Trophoblast cell (in vitro differentiated cells and primary cell): ENCODE data around the gene PRAME. TPM values are rescaled to one million over a fixed set of nuclear protein-coding genes. Genes with fewer than 3 reads are reported as not detected.
"Not testable (repeated sequence)": the region's sequence is repeated elsewhere in the genome, so short reads cannot be mapped to it uniquely, and the experiment has no call there.

ENCODE experiments used
- DNase-seq, 2 donors: peaks; one replicate each; pipeline ENCODE4 v3.0.0-alpha.2; 2016
- H2AFZ ChIP-seq: 2 replicates; pipeline ENCODE4 v1.6.1; 2013; ENCODE audit warnings: low read length, moderate library complexity, mild to moderate bottlenecking; ENCODE audit not compliant: insufficient read depth, poor library complexity
- H2AK5ac ChIP-seq: 2 replicates; pipeline ENCODE4 v1.6.1; 2013; ENCODE audit warnings: mild to moderate bottlenecking, low read length
- H2BK120ac ChIP-seq: 2 replicates; pipeline ENCODE4 v1.6.1; 2013; ENCODE audit warnings: low read length, mild to moderate bottlenecking, moderate library complexity; ENCODE audit not compliant: insufficient read depth, poor library complexity
- H2BK12ac ChIP-seq: 2 replicates; pipeline ENCODE4 v1.6.1; 2013; ENCODE audit warnings: mild to moderate bottlenecking, low read length, moderate library complexity
- H2BK5ac ChIP-seq: 2 replicates; pipeline ENCODE4 v1.6.1; 2013; ENCODE audit warnings: low read length, low read depth, moderate library complexity, mild to moderate bottlenecking; ENCODE audit not compliant: poor library complexity
- H3K14ac ChIP-seq: 2 replicates; pipeline ENCODE4 v1.6.1; 2013; ENCODE audit warnings: mild to moderate bottlenecking, low read length
- H3K18ac ChIP-seq: 2 replicates; pipeline ENCODE4 v1.6.1; 2013; ENCODE audit warnings: mild to moderate bottlenecking, low read length
- H3K23ac ChIP-seq: 2 replicates; pipeline ENCODE4 v1.6.1; 2013; ENCODE audit warnings: low read length
- H3K27ac ChIP-seq: 2 replicates; pipeline ENCODE4 v1.5.1; 2013; ENCODE audit warnings: low read depth, mild to moderate bottlenecking, inconsistent platforms, low read length, moderate library complexity
- H3K27me3 ChIP-seq: 2 replicates; pipeline ENCODE4 v1.6.1; 2013; ENCODE audit warnings: inconsistent platforms, mild to moderate bottlenecking, low read length, moderate library complexity; ENCODE audit not compliant: insufficient read depth
- H3K36me3 ChIP-seq, 2 experiments: 1 replicate in 1 of 2; 2 replicates in 1 of 2; pipeline ENCODE4 v1.6.1; 2013; ENCODE audit warnings: low read length in 2 of 2, mild to moderate bottlenecking in 2 of 2, moderate library complexity in 1 of 2; ENCODE audit not compliant: insufficient read depth in 2 of 2, control insufficient read depth in 1 of 2
- H3K4ac ChIP-seq: 2 replicates; pipeline ENCODE4 v1.6.1; 2013; ENCODE audit warnings: low read depth, mild to moderate bottlenecking, low read length, moderate library complexity
- H3K4me1 ChIP-seq, 2 experiments: 1 replicate in 1 of 2; 2 replicates in 1 of 2; pipeline ENCODE4 v1.6.1; 2013; ENCODE audit warnings: low read length in 2 of 2, mild to moderate bottlenecking in 2 of 2, moderate library complexity in 1 of 2; ENCODE audit not compliant: insufficient read depth in 2 of 2, control insufficient read depth in 1 of 2
- H3K4me2 ChIP-seq: 2 replicates; pipeline ENCODE4 v1.6.1; 2013; ENCODE audit warnings: inconsistent platforms, mild to moderate bottlenecking, low read length, moderate library complexity
- H3K4me3 ChIP-seq: 2 replicates; pipeline ENCODE4 v1.5.1; 2013; ENCODE audit warnings: mild to moderate bottlenecking, low read depth, low read length, inconsistent platforms
- H3K79me1 ChIP-seq: one replicate; pipeline ENCODE4 v1.6.1; 2013; ENCODE audit warnings: low read length
- H3K79me2 ChIP-seq: 2 replicates; pipeline ENCODE4 v1.6.1; 2013; ENCODE audit warnings: low read length, mild to moderate bottlenecking; ENCODE audit not compliant: control insufficient read depth, insufficient read depth, poor library complexity
- H3K9ac ChIP-seq: 2 replicates; pipeline ENCODE4 v1.6.1; 2013; ENCODE audit warnings: mild to moderate bottlenecking, low read length
- H3K9me3 ChIP-seq: 2 replicates; pipeline ENCODE4 v1.6.1; 2013; ENCODE audit warnings: low read depth, mild to moderate bottlenecking, control low read depth, inconsistent platforms, low read length; ENCODE audit not compliant: insufficient read depth
- H4K12ac ChIP-seq: 2 replicates; pipeline ENCODE4 v1.6.1; 2013; ENCODE audit warnings: low read depth, mild to moderate bottlenecking, low read length, moderate library complexity
- H4K8ac ChIP-seq: 2 replicates; pipeline ENCODE4 v1.6.1; 2013; ENCODE audit warnings: low read depth, mild to moderate bottlenecking, low read length, moderate library complexity
- H4K91ac ChIP-seq: one replicate; pipeline ENCODE4 v1.6.1; 2013; ENCODE audit warnings: low read depth, mild to moderate bottlenecking, low read length, moderate library complexity
- WGBS: extraction: QIAGEN DNeasy Blood & Tissue Kit; methylation state at CpG from one replicate; pipeline ENCODE4 v1.1.7; 2013; ENCODE audit warnings: missing lambda C conversion rate; ENCODE audit not compliant: insufficient read length, insufficient coverage; ENCODE audit errors: extremely low coverage; 5-methylcytosine and 5-hydroxymethylcytosine counted together
- polyA plus RNA-seq: library from polyadenylated mRNA; stranded (reverse); fragments of 200-250 nt; gene quantifications from 2 replicates; pipeline ENCODE4 v1.2.3, GENCODE V29; 2013

The PRAME gene
- polyA plus RNA-seq = not detected in 2 replicates

- DNase-seq = peak; percentile 31 to 57
- H4K8ac ChIP-seq = no peak within 1 kb of the TSS
- H2BK12ac ChIP-seq = no peak within 1 kb of the TSS
- H3K36me3 ChIP-seq = no peaks in the 10 kb centered on the region
- no peaks in the 10 kb centered on the region for H3K27me3 ChIP-seq
- H2AFZ ChIP-seq = no peak within 1 kb of the TSS
- no peak within 1 kb of the TSS for H3K23ac ChIP-seq
- H4K91ac ChIP-seq = no peak within 1 kb of the TSS
- no peak within 1 kb of the TSS for H3K14ac ChIP-seq
- H3K4me2 ChIP-seq = no peak within 1 kb of the TSS
- H2BK120ac ChIP-seq = no peak within 1 kb of the TSS
- H4K12ac ChIP-seq = no peak within 1 kb of the TSS
- no peak within 1 kb of the TSS for H3K4me3 ChIP-seq
- H2BK5ac ChIP-seq = no peak within 1 kb of the TSS
- H3K4me1 ChIP-seq = no peaks in the 10 kb centered on the region
- no peak within 1 kb of the TSS for H3K9ac ChIP-seq
- H3K27ac ChIP-seq = no peak within 1 kb of the TSS
- H3K9me3 ChIP-seq = peaks cover 22% of the 10 kb centered on the region
- no peaks in the 10 kb centered on the region for H3K79me1 ChIP-seq
- H3K18ac ChIP-seq = no peak within 1 kb of the TSS
- no peak within 1 kb of the TSS for H2AK5ac ChIP-seq
- WGBS = no CpG with 5 or more reads among the region's 32 CpGs
- H3K4ac ChIP-seq = no peak within 1 kb of the TSS
- H3K79me2 ChIP-seq = no peaks in the 10 kb centered on the region
Measured at GRCh38 chr22:22558972-22559603, at the start of gene PRAME. Gene PRAME, minus strand, starts transcription at chr22:22559265. Its CDS starts 2,433 bp downstream, at chr22:22556832.

- not testable (repeated sequence) for DNase-seq, H3K79me1 ChIP-seq, H3K4ac ChIP-seq, H3K23ac ChIP-seq, H2BK5ac ChIP-seq, H3K4me3 ChIP-seq, H3K18ac ChIP-seq, H3K27me3 ChIP-seq, H2BK120ac ChIP-seq, H2BK12ac ChIP-seq, H3K79me2 ChIP-seq, H3K4me2 ChIP-seq, H3K27ac ChIP-seq, H4K91ac ChIP-seq, H3K9me3 ChIP-seq, H3K9ac ChIP-seq, H4K12ac ChIP-seq, H4K8ac ChIP-seq, H3K36me3 ChIP-seq, H2AK5ac ChIP-seq, H2AFZ ChIP-seq, H3K4me1 ChIP-seq, H3K14ac ChIP-seq
- WGBS = no CpG with 5 or more reads among the region's 3 CpGs
Measured at GRCh38 chr22:22608022-22608421, 49.0 kb upstream of the PRAME start.

- H3K27me3 ChIP-seq = no peaks in the 10 kb centered on the region
- no peak overlapping the region for H3K4ac ChIP-seq
- H3K27ac ChIP-seq = no peak overlapping the region
- no peak overlapping the region for H2AFZ ChIP-seq
- H3K9me3 ChIP-seq = peaks cover 6% of the 10 kb centered on the region
- no peak overlapping the region for H2BK120ac ChIP-seq
- no peaks in the 10 kb centered on the region for H3K79me2 ChIP-seq
- no peak overlapping the region for H3K18ac ChIP-seq
- no peak overlapping the region for H2AK5ac ChIP-seq
- no peak overlapping the region for H3K4me3 ChIP-seq
- no peak overlapping the region for H4K91ac ChIP-seq
- no peak overlapping the region for H3K9ac ChIP-seq
- no peaks in the 10 kb centered on the region for H3K36me3 ChIP-seq
- H2BK5ac ChIP-seq = no peak overlapping the region
- no peaks in the 10 kb centered on the region for H3K4me1 ChIP-seq
- no peak overlapping the region for H3K23ac ChIP-seq
- H4K8ac ChIP-seq = no peak overlapping the region
- H3K79me1 ChIP-seq = no peaks in the 10 kb centered on the region
- no peak overlapping the region for H2BK12ac ChIP-seq
- DNase-seq = no peak
- no CpG with 5 or more reads among the region's 3 CpGs for WGBS
- no peak overlapping the region for H3K4me2 ChIP-seq
- no peak overlapping the region for H3K14ac ChIP-seq
- H4K12ac ChIP-seq = no peak overlapping the region
Measured at GRCh38 chr22:22605074-22605404, 46.0 kb upstream of the PRAME start.

GRCh38 chr22:22604326-22605073, 45.4 kb upstream of the PRAME start:
- WGBS = no CpG with 5 or more reads among the region's 3 CpGs

More at GRCh38 chr22:22604326-22605073, 45.4 kb upstream of the PRAME start:
- Histone ChIP-seq H4K8ac (no peak overlapping the region), H3K36me3 (no peaks in the 10 kb centered on the region), H3K18ac (no peak overlapping the region), H2BK5ac (no peak overlapping the region), H4K91ac (no peak overlapping the region), H3K27ac (no peak overlapping the region), H3K27me3 (no peaks in the 10 kb centered on the region), H3K79me1 (no peaks in the 10 kb centered on the region), H3K4me3 (peak overlapping the region; percentile 14), H3K14ac (no peak overlapping the region), H3K23ac (no peak overlapping the region), H2BK12ac (no peak overlapping the region), H3K4me1 (no peaks in the 10 kb centered on the region), H3K9me3 (peaks cover 6% of the 10 kb centered on the region), H2AFZ (no peak overlapping the region), H2BK120ac (no peak overlapping the region), H3K4ac (no peak overlapping the region), H3K79me2 (no peaks in the 10 kb centered on the region), H2AK5ac (no peak overlapping the region), H4K12ac (no peak overlapping the region), H3K4me2 (no peak overlapping the region), H3K9ac (no peak overlapping the region)
- DNase-seq = no peak
